Adrenal gland (tissue), 12 donors: ENCODE data around the gene DEDD. TPM values are rescaled to one million over a fixed set of nuclear protein-coding genes. Genes with fewer than 3 reads are reported as not detected.

Experiments used
- DNase-seq, 7 donors: peaks; one replicate each; pipeline ENCODE4 v3.0.0-alpha.2; 2019 to 2020
- H3K27ac ChIP-seq, 5 donors: fragments of 200-600 bp; sonication (generic) in 4 of 5; 1 replicate in 3 of 5; 2 replicates in 2 of 5; pipeline versions ENCODE4 v1.5.1 to v1.8.0; 2016 to 2020; ENCODE audit warnings: mild to moderate bottlenecking in 1 of 5
- H3K27me3 ChIP-seq: fragments of 200-600 bp; 2 replicates; pipeline ENCODE4 v1.8.0; 2021
- H3K36me3 ChIP-seq, 2 donors: fragments of 200-600 bp; replicated peaks in 1 of 2; 1 replicate in 1 of 2; 2 replicates in 1 of 2; pipeline versions ENCODE4 v1.5.1 to v1.8.0; 2018 to 2022
- H3K4me1 ChIP-seq, 2 donors: fragments of 200-600 bp; replicated peaks in 1 of 2; 1 replicate in 1 of 2; 2 replicates in 1 of 2; pipeline versions ENCODE4 v1.5.1 to v1.8.0; 2018 to 2021
- H3K4me3 ChIP-seq, 4 donors: fragments of 200-600 bp; sonication (generic) in 3 of 4; one replicate each; pipeline ENCODE4 v1.5.1; 2016 to 2018
- H3K9me3 ChIP-seq, 3 donors: fragments of 200-600 bp; sonication (generic) in 1 of 3; replicated peaks in 1 of 3; 1 replicate in 2 of 3; 2 replicates in 1 of 3; pipeline versions ENCODE4 v1.5.1 to v1.8.0; 2016 to 2021
- POLR2A ChIP-seq, 2 donors: fragments of 450-650 bp; IDR thresholded peaks; one replicate each; pipeline ENCODE4 v1.6.1; 2017; ENCODE audit warnings: antibody characterized with exemption in 2 of 2, mild to moderate bottlenecking in 2 of 2, moderate library complexity in 1 of 2
- WGBS, 4 donors: extraction: QIAGEN DNeasy Blood & Tissue Kit in 2 of 4; methylation state at CpG; one replicate each; pipeline versions ENCODE4 v1.1.5 to v1.1.7; 2013 to 2017; 5-methylcytosine and 5-hydroxymethylcytosine counted together
- intact Hi-C, 2 donors: fragments of 100-400 bp; cut with DNase I; formaldehyde crosslinking; loops; one replicate each; pipeline versions ENCODE4 v1.14.1 to v1.15.0; 2022 to 2023
- polyA plus RNA-seq, 3 donors: library from polyadenylated mRNA; stranded (reverse); fragments of 200-250 nt in 2 of 3; fragments of 350-450 nt in 1 of 3; fragmentation: Illumina TruSeq in 1 of 3; extraction: RNeasy Lipid Tissue Mini Kit (QIAGEN cat#74804) in 1 of 3; gene quantifications; one replicate each; pipeline ENCODE4 v1.2.3, GENCODE V29; 2013 to 2014
- total RNA-seq, 9 donors: library from RNA; depleted of rRNA in 4 of 9; stranded (reverse); fragments of >200 nt in 4 of 9; fragments of 120-200 nt in 1 of 9; fragmentation: NEBNext Ultra II Directional in 1 of 9; extraction: Animal tissue kit (Norgen Biotek cat#: 25700) in 1 of 9; gene quantifications; one replicate each; pipeline versions ENCODE4 v1.1.0 to v1.2.4, GENCODE V29; 2013 to 2023
- TF ChIP-seq, protein P1 (sequence below), 6 experiments: fragments of 450-650 bp in 4 of 6; fragments of 200-600 bp in 2 of 6; sonication (generic) in 1 of 6; IDR thresholded peaks; 1 replicate in 5 of 6; 2 replicates in 1 of 6; pipeline versions ENCODE4 v1.5.1 to v1.8.0; 2016 to 2021; ENCODE audit warnings: antibody characterized with exemption in 6 of 6, mild to moderate bottlenecking in 2 of 6, moderate library complexity in 1 of 6
- donor health status: healthy with polysubstance abuse.
- donor health status: Bipolar disorder and iron deficiency.
- donor health status: DM: yes; HTN: yes; CAD: no.
- donor health status: DM: no; HTN: no; CAD: no.
- donor health status: DM: no; HTN: no; CAD: no.
- donor health status: DM: yes; HTN: yes; CAD: no.

DEDD gene
- total and polyA plus RNA-seq, 12 donors = 22.0 to 38.2 (median 32.3) TPM

DNA sequence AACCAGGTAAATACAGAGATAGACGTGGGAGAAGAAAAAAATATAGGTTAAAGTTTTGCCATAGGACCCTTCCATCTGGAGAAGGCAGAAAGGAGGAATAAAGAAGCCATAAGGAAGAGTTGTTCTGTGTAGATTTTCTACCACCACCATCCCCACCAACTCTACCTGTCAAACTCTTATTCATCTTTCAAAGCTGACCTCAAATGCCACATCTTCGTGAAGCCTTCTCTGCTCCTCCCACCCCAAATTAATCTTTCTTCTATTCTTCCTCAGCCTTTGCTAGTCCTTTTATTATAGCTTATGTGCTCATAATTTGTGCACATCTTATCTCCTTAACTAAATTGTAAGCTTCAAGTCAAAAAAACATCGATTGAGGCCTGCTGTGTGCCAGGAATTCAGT is 41.9 kb downstream of the DEDD start:
- 76 to 81% (median 78%) methylated on average over 3 of the region's 3 CpGs for WGBS, 4 donors
- intact Hi-C loops = loop anchor here in 1 of 2 donors (5.0 kb wide), 1 partner anchor 83 kb away; no protein-coding TSS in a partner anchor
- TF ChIP-seq, protein P1, sequence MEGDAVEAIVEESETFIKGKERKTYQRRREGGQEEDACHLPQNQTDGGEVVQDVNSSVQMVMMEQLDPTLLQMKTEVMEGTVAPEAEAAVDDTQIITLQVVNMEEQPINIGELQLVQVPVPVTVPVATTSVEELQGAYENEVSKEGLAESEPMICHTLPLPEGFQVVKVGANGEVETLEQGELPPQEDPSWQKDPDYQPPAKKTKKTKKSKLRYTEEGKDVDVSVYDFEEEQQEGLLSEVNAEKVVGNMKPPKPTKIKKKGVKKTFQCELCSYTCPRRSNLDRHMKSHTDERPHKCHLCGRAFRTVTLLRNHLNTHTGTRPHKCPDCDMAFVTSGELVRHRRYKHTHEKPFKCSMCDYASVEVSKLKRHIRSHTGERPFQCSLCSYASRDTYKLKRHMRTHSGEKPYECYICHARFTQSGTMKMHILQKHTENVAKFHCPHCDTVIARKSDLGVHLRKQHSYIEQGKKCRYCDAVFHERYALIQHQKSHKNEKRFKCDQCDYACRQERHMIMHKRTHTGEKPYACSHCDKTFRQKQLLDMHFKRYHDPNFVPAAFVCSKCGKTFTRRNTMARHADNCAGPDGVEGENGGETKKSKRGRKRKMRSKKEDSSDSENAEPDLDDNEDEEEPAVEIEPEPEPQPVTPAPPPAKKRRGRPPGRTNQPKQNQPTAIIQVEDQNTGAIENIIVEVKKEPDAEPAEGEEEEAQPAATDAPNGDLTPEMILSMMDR (IDR thresholded peaks at IDR 0.05) = no peak
- no peak for TF ChIP-seq POLR2A (IDR thresholded peaks at IDR 0.05)

GRCh38 chr1:161089938-161090337 is 42.5 kb downstream of the DEDD start:
- TF ChIP-seq, protein P1 (IDR thresholded peaks at IDR 0.05) = no peak
- no peak for TF ChIP-seq POLR2A (IDR thresholded peaks at IDR 0.05)
- Histone ChIP-seq H3K27ac (no peak overlapping the region), H3K36me3 (no peaks in the 10 kb centered on the region), H3K9me3 (no peaks in the 10 kb centered on the region), H3K27me3 (no peaks in the 10 kb centered on the region), H3K4me3 (no peak overlapping the region), H3K4me1 (no peaks in the 10 kb centered on the region)
- 85 to 98% (median 94%) methylated on average over 4 to 5 of the region's 5 CpGs for WGBS, 4 donors
- intact Hi-C loops = loop anchor here in 1 of 2 donors (5.0 kb wide), 1 partner anchor 83 kb away; no protein-coding TSS in a partner anchor
- no peak for DNase-seq

More for the DNA sequence above, 41.9 kb downstream of the DEDD start:
- Histone ChIP-seq H3K4me1 (no peaks in the 10 kb centered on the region), H3K9me3 (no peaks in the 10 kb centered on the region), H3K36me3 (no peaks in the 10 kb centered on the region), H3K27me3 (no peaks in the 10 kb centered on the region), H3K4me3 (no peak overlapping the region), H3K27ac (no peak overlapping the region)
- DNase-seq = no peak

DNA sequence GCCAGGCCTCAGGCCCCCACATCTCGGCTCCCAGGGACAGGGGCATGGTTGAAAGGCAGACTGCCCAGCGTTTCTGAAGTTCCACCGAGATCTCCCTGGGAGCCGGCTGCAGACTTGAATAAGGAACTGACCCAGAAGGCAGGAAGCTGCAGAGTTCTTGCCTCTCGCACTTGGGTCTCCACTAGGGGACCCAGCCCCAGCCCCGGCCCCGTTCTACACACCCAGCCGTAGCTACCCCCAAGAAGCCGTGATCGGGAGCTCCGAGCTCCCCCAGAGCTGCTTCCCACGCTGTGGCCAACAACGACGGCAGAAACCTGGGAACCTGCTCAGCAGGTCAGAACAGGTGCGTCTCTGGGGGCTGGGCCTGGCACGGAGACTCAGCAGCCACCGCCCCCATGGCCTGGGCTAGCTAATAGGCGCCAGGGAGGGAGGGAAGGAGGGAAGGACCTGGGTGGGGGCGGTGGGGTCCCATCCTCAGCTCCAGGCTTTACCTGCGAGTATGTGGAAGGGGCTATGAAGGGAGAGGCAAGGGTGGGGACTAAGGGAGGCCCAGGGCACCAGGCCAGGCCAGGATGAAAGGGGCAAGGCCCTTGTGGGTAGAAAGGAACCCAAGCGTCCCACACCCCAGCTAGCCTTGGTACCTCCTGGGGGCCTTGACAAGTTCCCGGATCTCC is 43.1 kb downstream of the DEDD start, which contains the start of gene NECTIN4:
Gene NECTIN4 (minus strand): TSS at position 308 of the 674 bp plus-strand sequence. CDS start 262 bp downstream, at position 46.
- DNase-seq = no peak
- Histone ChIP-seq H3K4me1 (no peaks in the 10 kb centered on the region), H3K4me3 (no peak within 1 kb of the TSS), H3K27ac (no peak within 1 kb of the TSS), H3K27me3 (no peaks in the 10 kb centered on the region), H3K36me3 (no peaks in the 10 kb centered on the region), H3K9me3 (no peaks in the 10 kb centered on the region)
- 65 to 88% (median 79%) methylated on average over 9 to 22 of the region's 22 CpGs for WGBS, 4 donors
- TF ChIP-seq, protein P1 (IDR thresholded peaks at IDR 0.05) = no peak
- TF ChIP-seq POLR2A (IDR thresholded peaks at IDR 0.05) = no peak
- intact Hi-C loops = no loop called here

- H3K4me1 ChIP-seq = peaks cover 0 to 2% of the 10 kb centered on the region in 2 donors
- no peaks in the 10 kb centered on the region for H3K36me3 ChIP-seq
- no peak for DNase-seq
- intact Hi-C loops = no loop called here
- no peaks in the 10 kb centered on the region for H3K27me3 ChIP-seq
- TF ChIP-seq, protein P1 (IDR thresholded peaks at IDR 0.05) = no peak
- no peak for TF ChIP-seq POLR2A (IDR thresholded peaks at IDR 0.05)
- H3K27ac ChIP-seq = no peak overlapping the region
- WGBS, 4 donors = 70 to 88% (median 80%) methylated on average over 1 to 3 of the region's 3 CpGs
- no peak overlapping the region for H3K4me3 ChIP-seq
- H3K9me3 ChIP-seq = no peaks in the 10 kb centered on the region
Measured at GRCh38 chr1:161088587-161089110, 43.8 kb downstream of the DEDD start.
